HEK293 (cell line): Measurements from ENCODE around the gene PLK3.
A peak's percentile ranks its signal among the peaks of the same experiment; 100 is the strongest.

ENCODE experiments used
- EGR2 ChIP-seq: fragments of 450-650 bp; formaldehyde crosslinking; IDR thresholded peaks from 2 replicates; pipeline ENCODE4 v1.5.1; 2016; ENCODE audit warnings: low read depth, missing biosample characterization, missing genetic modification characterization
- HOXC10 ChIP-seq: sonication (generic); formaldehyde crosslinking; IDR thresholded peaks from 2 replicates; pipeline ENCODE4 v1.8.1; 2023; ENCODE audit warnings: mild to moderate bottlenecking, missing genetic modification reagents
- KLF8 ChIP-seq: fragments of 450-650 bp; formaldehyde crosslinking; IDR thresholded peaks from 2 replicates; pipeline ENCODE4 v1.5.1; 2016; ENCODE audit warnings: missing biosample characterization, missing genetic modification characterization
- MYNN ChIP-seq: fragments of 450-650 bp; formaldehyde crosslinking; IDR thresholded peaks from 2 replicates; pipeline ENCODE4 v1.5.1; 2016; ENCODE audit warnings: missing biosample characterization, missing genetic modification characterization, borderline replicate concordance
- OSR2 ChIP-seq: fragments of 450-650 bp; formaldehyde crosslinking; IDR thresholded peaks from 2 replicates; pipeline ENCODE4 v1.5.1; 2016; ENCODE audit warnings: missing biosample characterization, missing genetic modification characterization
- SCRT1 ChIP-seq: fragments of 450-650 bp; formaldehyde crosslinking; IDR thresholded peaks from 2 replicates; pipeline ENCODE4 v1.5.1; 2016; ENCODE audit warnings: missing biosample characterization, missing genetic modification characterization, borderline replicate concordance
- SP7 ChIP-seq: fragments of 450-650 bp; formaldehyde crosslinking; IDR thresholded peaks from 2 replicates; pipeline ENCODE4 v1.5.1; 2016; ENCODE audit warnings: missing biosample characterization, missing genetic modification characterization
- TCF7L2 ChIP-seq: IDR thresholded peaks from 2 replicates; pipeline ENCODE4 v1.6.1; 2011; ENCODE audit warnings: low read depth, mild to moderate bottlenecking, inconsistent platforms, low read length, moderate library complexity, borderline replicate concordance
- TRIM28 ChIP-seq: IDR thresholded peaks from 2 replicates; pipeline ENCODE4 v1.6.1; 2011; ENCODE audit warnings: low read length, control low read depth, borderline replicate concordance
- YY1 ChIP-seq: fragments of 450-650 bp; formaldehyde crosslinking; IDR thresholded peaks from 2 replicates; pipeline ENCODE4 v1.5.1; 2018; ENCODE audit warnings: missing biosample characterization, missing genetic modification characterization
- ZBTB21 ChIP-seq: fragments of 450-650 bp; formaldehyde crosslinking; IDR thresholded peaks from 2 replicates; pipeline ENCODE4 v1.5.1; 2017; ENCODE audit warnings: missing biosample characterization, missing genetic modification characterization
- ZBTB48 ChIP-seq: fragments of 450-650 bp; formaldehyde crosslinking; IDR thresholded peaks from 2 replicates; pipeline ENCODE4 v1.5.1; 2016; ENCODE audit warnings: missing biosample characterization, missing genetic modification characterization
- ZNF132 ChIP-seq: fragments of 450-650 bp; formaldehyde crosslinking; IDR thresholded peaks from 2 replicates; pipeline ENCODE4 v1.5.1; 2017; ENCODE audit warnings: missing biosample characterization, missing genetic modification characterization, borderline replicate concordance
- ZNF138 ChIP-seq: fragments of 450-650 bp; formaldehyde crosslinking; IDR thresholded peaks from 2 replicates; pipeline ENCODE4 v1.5.1; 2016; ENCODE audit warnings: missing biosample characterization, missing genetic modification characterization, borderline replicate concordance
- ZNF140 ChIP-seq: fragments of 450-650 bp; formaldehyde crosslinking; IDR thresholded peaks from 2 replicates; pipeline ENCODE4 v1.5.1; 2016; ENCODE audit warnings: missing biosample characterization, missing genetic modification characterization
- ZNF155 ChIP-seq: fragments of 450-650 bp; formaldehyde crosslinking; IDR thresholded peaks from 2 replicates; pipeline ENCODE4 v1.5.1; 2016; ENCODE audit warnings: missing biosample characterization, missing genetic modification characterization
- ZNF175 ChIP-seq: fragments of 450-650 bp; formaldehyde crosslinking; IDR thresholded peaks from 2 replicates; pipeline ENCODE4 v1.5.1; 2016; ENCODE audit warnings: missing biosample characterization, missing genetic modification characterization
- ZNF211 ChIP-seq: fragments of 450-650 bp; formaldehyde crosslinking; IDR thresholded peaks from 2 replicates; pipeline ENCODE4 v1.5.1; 2016; ENCODE audit warnings: low read depth, missing biosample characterization, missing genetic modification characterization
- ZNF266 ChIP-seq: fragments of 450-650 bp; formaldehyde crosslinking; IDR thresholded peaks from 2 replicates; pipeline ENCODE4 v1.5.1; 2016; ENCODE audit warnings: missing biosample characterization, missing genetic modification characterization, low read depth
- ZNF311 ChIP-seq: fragments of 450-650 bp; formaldehyde crosslinking; IDR thresholded peaks from 2 replicates; pipeline ENCODE4 v1.5.1; 2017; ENCODE audit warnings: missing biosample characterization, missing genetic modification characterization, borderline replicate concordance
- ZNF514 ChIP-seq: fragments of 450-650 bp; formaldehyde crosslinking; IDR thresholded peaks from 2 replicates; pipeline ENCODE4 v1.5.1; 2016; ENCODE audit warnings: missing biosample characterization, missing genetic modification characterization
- ZNF560 ChIP-seq: fragments of 450-650 bp; formaldehyde crosslinking; IDR thresholded peaks from 2 replicates; pipeline ENCODE4 v1.5.1; 2017; ENCODE audit warnings: missing biosample characterization, missing genetic modification characterization, borderline replicate concordance
- ZNF571 ChIP-seq: fragments of 450-650 bp; formaldehyde crosslinking; IDR thresholded peaks from 2 replicates; pipeline ENCODE4 v1.5.0; 2017; ENCODE audit warnings: missing biosample characterization, missing genetic modification characterization
- ZNF585B ChIP-seq: fragments of 450-650 bp; formaldehyde crosslinking; IDR thresholded peaks from 2 replicates; pipeline ENCODE4 v1.5.1; 2016; ENCODE audit warnings: missing biosample characterization, missing genetic modification characterization
- ZNF621 ChIP-seq: fragments of 450-650 bp; formaldehyde crosslinking; IDR thresholded peaks from 2 replicates; pipeline ENCODE4 v1.5.1; 2017; ENCODE audit warnings: missing biosample characterization, missing genetic modification characterization
- ZNF624 ChIP-seq: fragments of 450-650 bp; formaldehyde crosslinking; IDR thresholded peaks from 2 replicates; pipeline ENCODE4 v1.5.1; 2017; ENCODE audit warnings: missing biosample characterization, missing genetic modification characterization
- ZNF654 ChIP-seq: fragments of 450-650 bp; formaldehyde crosslinking; IDR thresholded peaks from 2 replicates; pipeline ENCODE4 v1.5.1; 2016; ENCODE audit warnings: low read depth, missing biosample characterization, missing genetic modification characterization
- ZNF677 ChIP-seq: fragments of 450-650 bp; IDR thresholded peaks from 2 replicates; pipeline ENCODE4 v1.5.0; 2018; ENCODE audit warnings: missing biosample characterization, mild to moderate bottlenecking, missing genetic modification characterization, moderate library complexity
- ZNF785 ChIP-seq: fragments of 450-650 bp; formaldehyde crosslinking; IDR thresholded peaks from 2 replicates; pipeline ENCODE4 v1.5.1; 2016; ENCODE audit warnings: missing biosample characterization, missing genetic modification characterization
- ZNF830 ChIP-seq: fragments of 450-650 bp; IDR thresholded peaks from 2 replicates; pipeline ENCODE4 v1.5.0; 2018; ENCODE audit warnings: missing biosample characterization, missing genetic modification characterization, low read depth, mild to moderate bottlenecking, moderate library complexity
- TF ChIP-seq, protein P1 (sequence below): fragments of 450-650 bp; formaldehyde crosslinking; conservative IDR thresholded peaks from 2 replicates; pipeline ENCODE4 v1.5.1; 2016; ENCODE audit warnings: low read depth, missing biosample characterization, missing genetic modification characterization
- TF ChIP-seq, protein P2 (sequence below): sonication (generic); formaldehyde crosslinking; IDR thresholded peaks from 2 replicates; pipeline ENCODE4 v1.8.1; 2022; ENCODE audit warnings: mild to moderate bottlenecking, moderate library complexity, missing genetic modification reagents
- TF ChIP-seq, protein P3 (sequence below): fragments of 450-650 bp; formaldehyde crosslinking; IDR thresholded peaks from 2 replicates; pipeline ENCODE4 v1.5.1; 2016; ENCODE audit warnings: missing biosample characterization, missing genetic modification characterization

The PLK3 gene

DNA sequence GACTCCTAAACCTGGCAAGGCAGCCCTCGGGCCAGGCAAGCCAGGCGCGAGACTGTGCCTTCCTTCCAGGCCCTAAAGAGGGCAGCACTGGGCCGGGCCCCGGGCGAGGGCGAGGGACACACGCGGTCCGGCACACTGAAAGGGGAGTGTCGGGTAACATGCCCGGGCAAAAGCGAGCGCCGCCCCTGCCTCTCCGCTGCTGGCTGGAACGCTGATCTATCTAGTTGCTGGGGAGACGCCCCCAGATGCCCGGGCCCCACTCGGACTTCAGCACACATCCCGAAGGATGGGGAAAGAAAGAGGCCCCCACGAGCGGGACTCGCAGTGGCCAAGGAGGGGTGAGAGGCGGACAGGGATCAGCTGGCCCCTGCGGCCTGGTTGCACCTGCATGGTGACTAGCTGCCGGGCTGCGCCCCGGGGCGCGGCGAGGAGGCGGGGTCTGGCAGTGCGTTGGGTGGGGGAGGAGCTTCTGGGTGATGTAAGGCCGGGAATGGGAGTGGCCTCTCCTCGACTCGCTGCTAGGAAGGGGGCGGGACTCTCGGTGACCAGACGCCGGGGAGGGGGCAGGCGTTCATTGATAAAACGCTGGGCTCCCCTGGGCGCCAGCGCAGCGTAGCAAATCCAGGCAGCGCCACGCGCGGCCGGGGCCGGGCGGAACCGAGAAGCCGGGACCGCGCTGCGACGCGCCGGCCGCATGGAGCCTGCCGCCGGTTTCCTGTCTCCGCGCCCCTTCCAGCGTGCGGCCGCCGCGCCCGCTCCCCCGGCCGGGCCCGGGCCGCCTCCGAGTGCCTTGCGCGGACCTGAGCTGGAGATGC, at the start of gene PLK3 (continued):
- TF ChIP-seq, protein P1, sequence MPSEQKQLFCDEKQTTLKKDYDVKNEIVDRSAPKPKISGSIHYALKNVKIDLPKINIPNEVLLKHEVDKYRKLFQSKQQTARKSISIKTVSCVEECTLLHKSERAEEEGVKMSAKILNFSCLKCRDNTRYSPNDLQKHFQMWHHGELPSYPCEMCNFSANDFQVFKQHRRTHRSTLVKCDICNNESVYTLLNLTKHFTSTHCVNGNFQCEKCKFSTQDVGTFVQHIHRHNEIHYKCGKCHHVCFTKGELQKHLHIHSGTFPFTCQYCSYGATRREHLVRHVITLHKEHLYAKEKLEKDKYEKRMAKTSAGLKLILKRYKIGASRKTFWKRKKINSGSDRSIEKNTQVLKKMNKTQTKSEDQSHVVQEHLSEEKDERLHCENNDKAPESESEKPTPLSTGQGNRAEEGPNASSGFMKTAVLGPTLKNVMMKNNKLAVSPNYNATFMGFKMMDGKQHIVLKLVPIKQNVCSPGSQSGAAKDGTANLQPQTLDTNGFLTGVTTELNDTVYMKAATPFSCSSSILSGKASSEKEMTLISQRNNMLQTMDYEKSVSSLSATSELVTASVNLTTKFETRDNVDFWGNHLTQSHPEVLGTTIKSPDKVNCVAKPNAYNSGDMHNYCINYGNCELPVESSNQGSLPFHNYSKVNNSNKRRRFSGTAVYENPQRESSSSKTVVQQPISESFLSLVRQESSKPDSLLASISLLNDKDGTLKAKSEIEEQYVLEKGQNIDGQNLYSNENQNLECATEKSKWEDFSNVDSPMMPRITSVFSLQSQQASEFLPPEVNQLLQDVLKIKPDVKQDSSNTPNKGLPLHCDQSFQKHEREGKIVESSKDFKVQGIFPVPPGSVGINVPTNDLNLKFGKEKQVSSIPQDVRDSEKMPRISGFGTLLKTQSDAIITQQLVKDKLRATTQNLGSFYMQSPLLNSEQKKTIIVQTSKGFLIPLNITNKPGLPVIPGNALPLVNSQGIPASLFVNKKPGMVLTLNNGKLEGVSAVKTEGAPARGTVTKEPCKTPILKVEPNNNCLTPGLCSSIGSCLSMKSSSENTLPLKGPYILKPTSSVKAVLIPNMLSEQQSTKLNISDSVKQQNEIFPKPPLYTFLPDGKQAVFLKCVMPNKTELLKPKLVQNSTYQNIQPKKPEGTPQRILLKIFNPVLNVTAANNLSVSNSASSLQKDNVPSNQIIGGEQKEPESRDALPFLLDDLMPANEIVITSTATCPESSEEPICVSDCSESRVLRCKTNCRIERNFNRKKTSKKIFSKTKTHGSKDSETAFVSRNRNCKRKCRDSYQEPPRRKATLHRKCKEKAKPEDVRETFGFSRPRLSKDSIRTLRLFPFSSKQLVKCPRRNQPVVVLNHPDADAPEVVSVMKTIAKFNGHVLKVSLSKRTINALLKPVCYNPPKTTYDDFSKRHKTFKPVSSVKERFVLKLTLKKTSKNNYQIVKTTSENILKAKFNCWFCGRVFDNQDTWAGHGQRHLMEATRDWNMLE (tag by site-specific recombination): no peak
- TF ChIP-seq YY1 (0 out of 2 replicates have a peak, but pooled peaks have one; percentile 73), MYNN (no peak), SCRT1 (no peak), ZNF514 (no peak), ZNF560 (tag by site-specific recombination) (no peak), KLF8 (tag by site-specific recombination) (peak; percentile 98), ZNF266 (tag by site-specific recombination) (no peak), TCF7L2 (no peak), ZNF571 (tag by site-specific recombination) (no peak), HOXC10 (CRISPR knock-in tag) (no peak), EGR2 (tag by site-specific recombination) (peak; percentile 81), TRIM28 (peak; percentile 43; the same call in 1 of the 2 replicates), ZNF175 (tag by site-specific recombination) (no peak), ZNF155 (tag by site-specific recombination) (no peak), ZNF830 (tag by site-specific recombination) (no peak), ZBTB21 (tag by site-specific recombination) (peak; percentile 50; the same call in 1 of the 2 replicates), ZNF140 (no peak), ZBTB48 (tag by site-specific recombination) (peak; percentile 90), ZNF138 (no peak), SP7 (tag by site-specific recombination) (peak; percentile 88), ZNF211 (tag by site-specific recombination) (no peak), ZNF677 (tag by site-specific recombination) (peak; percentile 55; the same call in 1 of the 2 replicates), ZNF585B (tag by site-specific recombination) (no peak), ZNF624 (tag by site-specific recombination) (no peak), ZNF311 (tag by site-specific recombination) (no peak), ZNF621 (tag by site-specific recombination) (no peak), ZNF785 (tag by site-specific recombination) (0 out of 2 replicates have a peak, but pooled peaks have one; percentile 18), ZNF654 (tag by site-specific recombination) (no peak; the same call in 1 of the 2 replicates), ZNF132 (tag by site-specific recombination) (no peak), OSR2 (no peak)
- TF ChIP-seq, protein P2, sequence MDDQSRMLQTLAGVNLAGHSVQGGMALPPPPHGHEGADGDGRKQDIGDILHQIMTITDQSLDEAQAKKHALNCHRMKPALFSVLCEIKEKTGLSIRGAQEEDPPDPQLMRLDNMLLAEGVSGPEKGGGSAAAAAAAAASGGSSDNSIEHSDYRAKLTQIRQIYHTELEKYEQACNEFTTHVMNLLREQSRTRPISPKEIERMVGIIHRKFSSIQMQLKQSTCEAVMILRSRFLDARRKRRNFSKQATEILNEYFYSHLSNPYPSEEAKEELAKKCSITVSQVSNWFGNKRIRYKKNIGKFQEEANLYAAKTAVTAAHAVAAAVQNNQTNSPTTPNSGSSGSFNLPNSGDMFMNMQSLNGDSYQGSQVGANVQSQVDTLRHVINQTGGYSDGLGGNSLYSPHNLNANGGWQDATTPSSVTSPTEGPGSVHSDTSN (CRISPR knock-in tag): no peak
- TF ChIP-seq, protein P3, sequence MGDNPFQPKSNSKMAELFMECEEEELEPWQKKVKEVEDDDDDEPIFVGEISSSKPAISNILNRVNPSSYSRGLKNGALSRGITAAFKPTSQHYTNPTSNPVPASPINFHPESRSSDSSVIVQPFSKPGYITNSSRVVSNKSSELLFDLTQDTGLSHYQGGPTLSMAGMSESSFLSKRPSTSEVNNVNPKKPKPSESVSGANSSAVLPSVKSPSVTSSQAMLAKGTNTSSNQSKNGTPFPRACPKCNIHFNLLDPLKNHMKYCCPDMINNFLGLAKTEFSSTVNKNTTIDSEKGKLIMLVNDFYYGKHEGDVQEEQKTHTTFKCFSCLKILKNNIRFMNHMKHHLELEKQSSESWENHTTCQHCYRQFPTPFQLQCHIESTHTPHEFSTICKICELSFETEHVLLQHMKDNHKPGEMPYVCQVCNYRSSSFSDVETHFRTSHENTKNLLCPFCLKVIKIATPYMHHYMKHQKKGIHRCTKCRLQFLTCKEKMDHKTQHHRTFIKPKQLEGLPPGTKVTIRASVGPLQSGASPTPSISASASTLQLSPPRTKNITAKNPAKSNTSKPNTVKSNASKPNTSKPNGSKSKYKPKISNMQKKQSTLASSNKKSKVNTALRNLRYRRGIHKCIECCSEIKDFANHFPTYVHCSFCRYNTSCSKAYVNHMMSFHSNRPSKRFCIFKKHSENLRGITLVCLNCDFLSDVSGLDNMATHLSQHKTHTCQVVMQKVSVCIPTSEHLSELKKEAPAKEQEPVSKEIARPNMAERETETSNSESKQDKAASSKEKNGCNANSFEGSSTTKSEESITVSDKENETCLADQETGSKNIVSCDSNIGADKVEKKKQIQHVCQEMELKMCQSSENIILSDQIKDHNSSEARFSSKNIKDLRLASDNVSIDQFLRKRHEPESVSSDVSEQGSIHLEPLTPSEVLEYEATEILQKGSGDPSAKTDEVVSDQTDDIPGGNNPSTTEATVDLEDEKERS (tag by site-specific recombination): no peak; the same call in 1 of the 2 replicates
